CD4-positive, alpha-beta T cell treated with Interleukin-17A for 1 hour (primary cell): ENCODE data around the gene SLC6A17.

Experiments
- DNase-seq: peaks from one replicate; pipeline ENCODE4 v3.0.0-alpha.2; 2020

The SLC6A17 gene

DNA sequence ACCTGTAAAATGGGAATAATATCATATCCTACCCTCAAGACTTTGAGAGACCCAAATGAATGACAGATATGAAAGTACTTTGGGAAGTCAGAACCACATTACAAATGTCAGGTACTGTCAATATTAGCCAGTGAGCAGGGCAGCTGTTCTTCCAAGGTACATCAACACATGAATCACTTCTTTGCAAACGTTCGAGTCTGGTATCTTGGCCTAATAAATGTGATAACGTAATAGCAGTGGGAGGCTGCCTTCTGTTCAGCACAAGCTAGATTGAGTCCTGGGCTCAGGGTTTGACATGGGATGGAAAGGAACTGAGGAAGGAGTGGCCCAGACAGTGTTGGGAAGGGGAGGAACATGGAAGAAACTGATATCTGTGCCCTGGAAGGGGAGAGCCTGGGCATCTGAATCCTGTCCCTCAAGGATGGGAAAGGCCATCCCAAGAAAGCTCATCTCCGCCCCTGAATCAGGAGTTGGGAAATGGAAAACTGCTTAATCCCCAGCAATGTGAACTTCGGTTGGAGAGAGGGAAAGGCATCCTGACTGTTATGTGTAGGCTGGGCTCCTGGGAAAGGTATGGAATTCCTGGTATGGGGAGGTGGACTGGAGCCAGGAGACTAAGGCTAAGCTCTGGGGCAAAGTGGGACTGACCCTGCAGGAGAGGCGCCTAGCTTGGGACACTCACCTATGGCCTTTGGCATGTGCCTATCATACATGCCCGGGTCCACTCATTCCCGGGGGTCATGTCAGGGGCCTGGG lies 74.1 kb downstream of the SLC6A17 start:
- no peak for DNase-seq

DNA sequence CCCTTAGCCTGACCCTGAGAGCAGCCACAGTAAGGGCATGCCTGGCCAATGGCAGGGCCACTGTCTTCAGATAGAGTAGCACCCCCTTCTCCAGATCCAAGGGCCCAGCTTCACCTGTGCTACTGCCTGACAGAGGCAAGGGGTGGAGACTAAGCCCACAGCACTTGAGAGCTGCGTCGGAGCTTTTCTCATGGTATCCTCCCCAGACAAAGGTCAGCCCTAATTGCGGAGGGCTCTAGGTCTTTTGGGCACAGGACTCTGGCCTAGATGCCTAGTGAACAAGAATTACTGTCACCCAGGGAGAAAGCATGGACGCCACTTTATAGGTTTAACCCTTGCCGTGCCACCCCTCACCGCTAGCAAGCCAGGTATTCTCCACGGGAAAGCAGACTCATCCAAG lies 74.9 kb downstream of the SLC6A17 start:
- no peak for DNase-seq

DNA sequence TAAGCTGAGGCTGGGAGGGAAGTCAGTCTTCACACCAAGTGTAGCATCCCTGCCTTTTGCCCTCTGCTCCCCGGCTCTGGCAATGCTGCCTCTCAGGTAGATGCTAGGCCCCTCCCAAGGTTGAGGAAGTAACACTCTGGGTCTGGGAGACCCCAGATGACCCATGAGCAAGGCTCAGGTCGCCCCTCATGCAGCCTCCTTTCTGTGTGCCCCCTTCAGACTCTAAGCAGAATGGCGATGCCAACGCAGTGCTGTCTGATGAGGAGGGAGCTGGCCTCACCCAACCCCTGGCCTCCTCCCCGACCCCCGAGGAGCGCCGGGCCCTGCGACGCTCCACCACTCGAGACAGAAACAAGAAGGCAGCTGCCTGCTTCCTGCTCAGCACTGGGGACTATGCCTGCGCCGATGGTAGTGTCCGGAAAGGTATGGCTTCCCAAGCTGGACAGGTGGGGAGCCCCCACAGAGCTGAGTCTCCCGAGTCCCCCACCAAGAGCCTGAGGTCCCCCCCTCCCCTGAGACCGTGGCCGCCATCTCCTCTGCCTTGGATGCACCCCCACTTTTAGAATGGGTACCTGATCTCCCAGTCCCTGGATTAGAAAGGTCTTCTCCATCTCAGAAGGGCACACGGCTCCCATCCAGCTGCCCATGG lies 75.6 kb downstream of the SLC6A17 start:
- no peak for DNase-seq

DNA sequence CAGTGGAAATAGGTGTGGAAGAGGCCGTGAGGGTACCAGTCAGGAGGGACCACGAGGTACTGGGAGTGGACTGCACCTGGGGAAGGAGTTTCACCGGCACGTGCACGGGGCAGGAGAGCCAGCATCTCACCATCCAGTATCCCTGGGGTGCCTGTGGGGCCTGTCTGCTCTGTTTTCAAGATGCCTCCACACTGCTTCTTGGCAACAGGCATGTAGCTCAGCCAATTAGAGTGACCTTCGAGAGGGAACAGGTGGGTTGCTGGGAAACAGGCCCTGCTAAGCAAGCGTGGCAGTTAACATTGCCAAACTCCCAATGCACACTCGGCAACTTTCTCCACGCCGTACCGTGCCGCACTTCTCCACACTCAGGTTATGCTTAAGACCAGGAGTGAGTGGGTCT lies 77.5 kb downstream of the SLC6A17 start:
- DNase-seq, result no peak

DNA sequence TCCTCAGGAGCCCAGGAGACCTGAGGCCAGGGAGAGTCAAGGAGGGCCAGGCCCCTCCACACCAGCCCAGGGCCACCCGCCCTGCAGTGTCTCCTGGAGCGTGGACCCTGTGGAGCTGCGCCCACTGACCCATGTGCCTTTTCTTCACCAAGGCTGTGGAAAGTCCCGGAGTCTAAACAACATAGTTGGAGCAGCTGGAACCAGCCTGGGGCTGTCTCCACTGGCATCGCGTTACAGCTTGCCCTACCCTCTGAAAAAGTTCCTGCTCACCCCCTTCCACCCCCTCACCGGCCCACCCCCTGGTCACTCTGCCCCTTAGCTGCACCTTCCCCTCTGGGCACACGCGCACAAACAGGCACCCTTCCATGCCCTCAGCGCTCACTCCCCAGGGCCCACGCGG lies 78.1 kb downstream of the SLC6A17 start:
- no peak for DNase-seq

DNA sequence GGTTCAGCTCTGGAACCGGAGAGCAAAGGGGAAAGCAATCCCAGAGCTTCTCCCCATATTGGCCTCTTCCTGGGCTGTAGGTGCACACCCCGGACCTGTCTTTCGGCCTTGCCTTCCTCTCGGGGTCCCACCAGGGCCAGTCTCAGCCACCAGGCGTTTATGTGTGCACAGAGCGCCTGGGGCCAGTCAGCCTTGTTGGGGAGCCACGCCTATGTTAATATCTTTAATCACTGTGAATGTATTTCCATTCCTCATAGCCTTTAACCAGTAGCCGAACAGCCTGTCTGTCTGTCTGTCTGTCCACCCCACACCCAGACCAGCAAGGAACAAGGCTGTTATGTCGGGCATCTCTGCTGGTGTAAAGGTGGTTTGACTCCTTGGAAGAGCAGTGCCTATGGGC lies 78.6 kb downstream of the SLC6A17 start:
- DNase-seq, result no peak

DNA sequence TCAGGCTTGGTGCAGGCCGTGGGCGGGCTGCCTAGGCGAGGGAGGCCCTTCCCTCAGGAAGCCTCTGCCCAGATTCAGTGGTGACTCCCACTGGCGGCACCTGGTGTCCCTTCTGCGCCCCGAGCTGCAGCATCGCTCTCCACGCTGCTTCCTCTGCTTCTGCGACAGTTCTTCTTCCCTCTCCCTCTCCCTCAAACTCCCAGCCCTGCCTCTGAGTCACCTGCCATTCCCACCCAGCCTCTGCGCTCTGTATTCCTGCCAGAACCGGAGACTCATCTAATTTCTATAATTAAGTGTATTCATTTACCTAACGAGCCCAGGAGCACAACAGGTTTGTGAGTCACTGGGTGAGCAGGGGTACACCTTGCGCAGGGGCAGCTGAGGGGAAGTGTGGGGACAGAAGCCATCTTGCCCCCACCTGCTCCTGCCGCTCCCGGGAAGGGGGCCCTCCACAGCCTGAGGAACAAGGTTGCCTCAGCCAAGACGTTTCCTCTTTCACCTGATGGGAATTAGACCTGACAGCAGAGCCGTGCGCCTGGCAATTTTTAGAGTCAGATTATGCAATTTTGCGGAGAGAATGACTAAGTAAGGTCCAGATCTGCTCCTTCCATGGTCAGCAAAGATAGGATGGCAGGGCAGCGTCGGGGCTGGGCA lies 79.2 kb downstream of the SLC6A17 start:
- no peak for DNase-seq

DNA sequence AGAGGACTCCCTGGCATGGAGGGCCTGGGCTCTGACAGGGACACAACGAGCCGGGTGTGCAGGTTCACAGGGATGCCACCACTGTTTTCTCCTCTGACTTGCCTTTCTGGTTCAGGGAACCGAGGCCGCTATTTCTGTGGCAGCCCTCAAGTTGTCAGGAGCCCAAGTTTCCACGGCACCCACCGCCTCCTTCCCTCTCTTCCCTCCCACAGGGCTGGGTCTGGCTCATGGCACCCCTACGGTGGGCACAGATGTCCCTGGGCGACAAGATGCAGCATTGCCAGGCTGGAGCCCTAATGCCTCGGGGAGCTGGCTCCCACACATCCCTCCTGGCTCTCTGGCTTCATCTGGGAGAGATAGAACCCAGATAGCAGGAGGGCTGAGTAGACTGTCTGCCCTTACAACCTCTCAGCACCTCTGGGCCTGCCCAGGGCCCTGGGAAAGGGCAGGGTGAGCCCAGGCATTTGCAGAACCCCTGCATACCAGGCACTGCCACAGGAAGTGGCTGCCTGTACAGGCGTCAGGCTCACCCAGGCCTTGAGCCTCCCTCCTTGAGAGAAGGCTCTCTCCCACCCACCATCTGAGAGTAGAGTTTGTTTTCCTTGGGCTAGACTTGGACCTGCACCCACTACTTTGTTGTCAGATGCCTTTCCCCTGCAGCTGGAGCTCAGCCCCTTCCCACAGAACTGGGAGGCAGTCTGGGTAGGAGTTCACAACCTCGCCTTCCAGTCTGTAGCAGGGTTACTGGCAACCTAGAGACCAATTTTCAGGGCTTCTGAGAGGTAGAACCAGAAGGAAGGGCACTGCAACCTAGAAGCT lies 80.3 kb downstream of the SLC6A17 start:
- DNase-seq, result no peak

DNA sequence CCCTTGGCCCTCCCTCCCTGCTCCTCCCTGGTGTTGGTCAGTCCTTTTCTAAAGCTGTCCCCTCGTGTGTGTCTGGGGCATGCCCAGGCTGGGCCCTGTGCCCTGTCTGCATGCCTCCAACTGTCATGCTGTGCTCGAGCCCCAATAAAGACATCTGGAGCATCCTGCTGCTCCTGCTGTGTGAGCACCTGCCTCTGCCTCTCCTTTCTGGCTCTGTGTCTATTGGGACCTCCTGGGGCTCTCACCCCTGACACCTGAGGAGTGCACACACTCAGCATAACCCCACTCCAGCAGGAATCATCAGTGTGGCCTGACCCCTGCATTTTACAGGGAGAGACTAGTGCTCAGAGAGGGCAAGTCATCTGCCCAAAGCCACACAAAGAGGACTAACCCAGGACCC lies 83.6 kb downstream of the SLC6A17 start:
- no peak for DNase-seq

DNA sequence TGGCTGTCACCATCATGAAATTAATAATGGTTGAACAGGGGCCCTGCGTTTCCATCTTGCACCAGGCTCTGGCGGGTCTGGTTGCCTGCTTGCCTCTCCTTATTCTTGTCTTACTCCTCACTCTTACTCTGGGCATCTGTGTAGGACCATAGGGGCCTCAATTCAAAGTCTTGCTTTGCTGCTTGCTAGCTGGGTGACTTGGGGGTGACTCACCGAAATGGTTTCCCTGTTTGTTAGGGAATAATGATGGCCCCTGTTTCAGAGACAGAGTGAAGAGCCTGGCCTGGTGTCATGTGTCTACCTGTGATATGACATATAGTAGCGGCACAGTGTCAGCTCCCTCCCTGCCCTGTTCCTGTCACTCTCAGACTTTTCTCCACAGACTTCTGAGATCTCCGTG lies 84.4 kb downstream of the SLC6A17 start:
- DNase-seq, result no peak

DNA sequence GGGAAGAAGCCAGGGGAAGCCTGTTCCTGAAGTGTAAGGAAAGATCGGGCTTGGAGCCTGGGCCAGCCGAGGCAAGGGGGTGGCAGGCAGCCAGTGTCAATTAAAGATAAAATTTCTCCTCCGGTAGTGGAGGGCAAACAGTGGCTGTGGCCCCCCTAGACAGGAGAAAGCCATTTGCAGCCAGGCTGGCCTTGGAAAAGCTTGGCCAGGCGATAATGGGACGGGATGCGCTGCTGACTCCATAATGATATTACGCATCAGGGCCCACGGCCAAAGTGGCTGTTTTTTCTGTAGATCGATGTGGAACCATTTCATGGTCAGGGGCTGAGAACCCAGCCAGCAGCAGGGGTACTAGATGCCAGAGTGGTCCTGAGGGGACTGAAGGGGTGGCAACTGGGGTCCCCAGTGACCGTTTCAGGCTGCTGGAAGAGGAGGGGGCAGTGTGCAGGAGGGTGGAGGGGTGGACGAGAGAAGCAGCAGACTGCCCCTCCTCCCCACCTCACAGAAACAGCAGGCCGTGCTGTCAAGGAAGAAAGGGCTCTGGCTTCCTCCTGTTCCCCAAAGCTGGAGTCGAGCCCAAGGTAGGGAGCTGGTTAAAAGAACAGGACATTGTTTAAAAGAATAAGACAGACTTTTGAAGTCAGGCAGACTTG lies 85.0 kb downstream of the SLC6A17 start:
- DNase-seq, result no peak

DNA sequence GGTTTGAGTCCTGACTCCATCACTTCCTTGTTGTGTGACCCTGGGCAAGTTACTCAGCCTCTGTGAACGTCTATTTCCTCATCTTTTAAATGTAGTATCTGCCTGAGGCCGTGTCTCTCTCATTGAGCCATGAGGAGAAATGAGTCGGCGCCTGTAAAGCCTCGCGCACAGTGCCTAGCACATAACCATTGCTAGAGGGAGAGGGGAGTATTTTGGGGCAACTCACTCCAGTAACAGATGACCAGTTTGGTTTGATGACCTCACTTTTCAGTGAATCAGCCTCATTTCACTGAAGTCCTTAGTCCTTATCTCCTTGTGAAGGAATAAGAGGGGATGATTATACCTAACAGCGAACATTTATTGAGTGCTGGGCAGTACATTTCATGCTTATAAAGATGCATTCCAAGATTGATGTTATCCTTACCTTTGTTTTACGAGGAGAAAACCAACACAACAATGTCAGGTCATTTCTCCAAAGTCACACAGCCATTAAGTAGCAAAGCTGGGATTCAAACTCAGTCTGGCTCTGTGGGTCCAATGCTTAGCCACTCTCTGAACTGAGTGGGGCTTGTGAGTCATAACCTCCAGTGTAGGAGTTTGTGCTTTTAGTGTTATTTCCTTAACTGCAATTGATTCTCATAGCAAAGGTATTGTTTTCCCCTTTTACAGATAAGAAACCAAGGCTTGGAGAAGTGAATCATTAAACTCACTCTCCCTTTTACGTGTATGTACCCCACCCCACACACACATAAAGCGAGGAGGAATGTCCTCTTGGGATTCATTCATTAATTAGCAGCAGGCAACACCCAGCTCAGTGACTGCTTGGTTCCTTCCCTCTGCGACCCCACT lies 85.8 kb downstream of the SLC6A17 start:
- no peak for DNase-seq

DNA sequence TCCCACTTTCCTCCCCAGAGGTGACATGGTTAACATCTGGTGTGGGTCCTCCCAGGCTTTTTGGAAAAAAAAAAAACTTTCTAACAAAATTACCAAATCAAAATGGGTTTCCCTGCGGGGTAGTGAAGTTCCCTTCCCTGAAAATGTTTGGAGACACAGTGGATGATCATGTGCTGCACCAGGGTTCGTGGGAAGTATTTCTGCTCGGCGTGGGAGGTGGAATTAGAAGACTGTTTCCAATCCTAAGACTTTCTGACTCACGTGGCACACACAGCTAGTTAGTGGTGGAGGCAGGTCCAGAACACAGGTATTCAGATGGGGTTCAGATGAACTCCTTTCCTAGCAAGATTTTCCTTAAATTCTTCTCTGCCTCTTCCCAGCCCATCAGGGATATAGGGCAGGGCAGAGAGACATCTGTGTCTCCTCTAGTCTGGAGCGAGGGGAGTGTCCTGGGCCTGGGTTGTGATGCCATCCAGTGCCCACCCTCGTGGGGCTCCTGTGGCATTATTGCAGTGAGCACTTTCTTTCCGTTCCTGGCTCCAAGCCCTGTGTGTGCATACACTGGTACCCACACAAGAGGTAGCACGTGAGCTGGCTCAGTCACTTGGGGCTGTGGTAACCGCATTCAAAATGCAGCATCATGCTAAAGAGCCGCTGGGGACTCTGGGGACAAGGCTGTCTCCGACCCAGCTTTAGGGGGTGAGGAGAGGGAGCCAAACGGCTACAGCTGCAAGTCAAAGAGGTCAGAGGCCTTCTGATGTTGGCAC lies 87.3 kb downstream of the SLC6A17 start:
- no peak for DNase-seq

DNA sequence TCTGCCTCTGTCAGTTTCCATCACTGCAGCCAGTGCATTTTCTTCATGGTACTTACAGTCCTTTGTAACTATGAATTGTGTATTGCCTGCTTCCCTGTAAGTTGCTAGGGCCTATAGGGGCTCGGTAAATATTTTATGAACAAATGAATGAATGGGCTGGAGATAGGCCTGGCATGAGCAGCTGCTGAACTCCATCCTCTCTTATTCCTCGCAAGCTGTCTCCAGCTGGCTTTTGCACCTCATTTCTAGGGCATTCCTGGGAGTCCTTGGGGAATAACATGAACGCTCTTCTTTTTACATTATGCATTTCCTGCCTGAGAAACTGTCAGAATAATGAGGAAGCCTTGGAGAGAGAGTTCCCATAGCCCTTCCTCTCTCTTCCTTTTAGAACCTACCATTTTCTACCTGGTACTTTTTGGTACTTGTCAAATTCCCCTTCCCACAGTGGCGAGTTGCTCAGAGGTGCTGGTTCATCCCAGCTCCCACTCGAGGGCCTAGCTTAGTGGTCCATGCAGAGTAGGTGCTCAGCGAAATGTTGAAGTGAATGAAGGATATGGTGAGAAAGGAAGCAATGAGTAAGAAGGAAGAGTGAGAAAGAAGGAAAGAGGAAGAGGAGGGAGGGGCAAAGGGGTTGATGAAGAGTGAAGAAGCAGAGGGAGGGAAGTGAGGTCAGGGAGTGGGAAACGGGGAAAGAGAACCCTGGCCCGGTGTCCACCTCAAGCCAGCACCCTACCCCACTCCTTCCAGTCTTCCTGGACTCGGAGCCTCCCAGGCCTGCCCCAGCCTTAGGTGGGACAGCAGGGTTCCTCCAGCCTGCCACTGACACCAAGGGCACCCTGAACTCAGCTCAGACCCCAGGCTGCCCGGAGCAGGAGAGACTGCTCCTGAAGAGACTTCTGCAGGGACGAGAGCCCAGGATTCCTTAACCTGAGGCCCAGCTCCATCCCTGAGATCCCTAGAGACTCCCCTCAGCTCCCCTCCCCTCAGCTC lies 89.4 kb downstream of the SLC6A17 start:
- no peak for DNase-seq

DNA sequence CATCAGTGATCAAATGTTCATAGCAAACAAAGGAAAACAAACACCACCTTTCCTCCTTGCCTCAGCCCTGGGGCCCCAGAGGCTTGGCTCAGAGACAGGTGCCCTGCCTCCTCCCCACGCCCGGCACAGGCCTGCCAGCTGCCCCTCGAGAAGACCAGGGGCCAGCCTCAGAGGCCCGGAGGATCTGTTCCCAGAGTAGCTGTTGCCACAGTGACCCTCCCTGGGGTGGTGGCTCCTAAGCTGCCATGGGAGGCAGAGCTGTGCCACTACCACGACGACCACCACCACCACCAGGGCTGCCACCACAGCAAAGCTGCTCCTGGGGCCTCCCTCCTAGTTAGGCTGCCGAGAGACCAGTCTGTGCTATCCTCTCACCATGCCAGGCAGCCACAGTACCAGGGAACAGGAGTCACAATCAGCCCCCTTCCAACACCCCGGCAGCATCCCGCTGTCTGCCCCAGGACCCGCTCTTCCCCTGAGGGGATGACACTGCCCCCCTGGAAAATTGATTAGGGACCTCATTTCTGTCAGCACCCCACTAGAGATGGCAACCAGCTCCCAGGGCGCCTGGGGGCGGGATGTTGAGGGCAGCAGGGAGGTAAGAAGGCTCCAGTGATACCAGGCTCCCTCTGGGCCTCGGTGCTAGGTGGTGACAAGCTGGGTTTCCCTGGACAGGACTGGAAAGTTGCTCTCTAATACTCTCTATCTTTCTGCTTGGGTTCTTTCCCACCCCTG lies 90.3 kb downstream of the SLC6A17 start:
- no peak for DNase-seq

DNA sequence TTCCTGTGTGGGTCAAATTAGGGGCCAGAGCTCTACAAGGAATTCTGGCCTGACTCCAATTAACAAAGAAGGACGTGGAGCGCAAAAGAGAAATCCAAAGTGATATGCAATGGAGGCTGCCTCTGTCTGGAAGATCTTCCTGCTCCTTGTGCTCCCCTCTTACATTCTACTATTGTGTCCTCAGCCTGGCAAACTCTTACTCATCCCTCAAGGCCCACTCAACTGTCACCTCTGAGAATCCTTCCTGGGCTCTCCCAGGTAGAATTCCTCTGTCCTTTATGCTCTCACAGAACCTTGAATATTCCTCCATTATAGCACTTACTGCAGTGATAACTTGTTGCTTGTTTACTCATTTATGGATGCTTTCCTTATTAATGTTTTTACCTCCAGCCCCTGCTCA lies 91.2 kb downstream of the SLC6A17 start:
- DNase-seq, result no peak

DNA sequence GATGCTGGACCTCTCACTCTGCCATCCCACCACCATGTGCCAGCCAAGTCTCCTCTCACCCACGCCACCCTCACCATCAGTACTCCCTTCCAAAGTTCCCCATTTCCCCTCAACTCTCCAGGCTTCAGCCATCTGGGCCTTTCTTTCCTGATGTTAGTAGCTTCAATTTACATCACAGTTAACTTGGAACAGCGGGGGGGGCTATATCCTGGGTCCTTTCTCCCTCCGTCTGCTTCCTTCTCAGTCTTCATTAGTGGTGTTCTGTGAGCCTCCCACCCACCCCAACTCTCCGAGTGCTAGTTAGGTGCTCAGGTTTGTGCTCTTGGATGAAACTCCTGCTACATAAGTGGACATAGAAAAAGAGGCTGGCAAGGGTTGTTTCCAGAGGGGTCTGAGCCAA lies 91.8 kb downstream of the SLC6A17 start:
- no peak for DNase-seq

DNA sequence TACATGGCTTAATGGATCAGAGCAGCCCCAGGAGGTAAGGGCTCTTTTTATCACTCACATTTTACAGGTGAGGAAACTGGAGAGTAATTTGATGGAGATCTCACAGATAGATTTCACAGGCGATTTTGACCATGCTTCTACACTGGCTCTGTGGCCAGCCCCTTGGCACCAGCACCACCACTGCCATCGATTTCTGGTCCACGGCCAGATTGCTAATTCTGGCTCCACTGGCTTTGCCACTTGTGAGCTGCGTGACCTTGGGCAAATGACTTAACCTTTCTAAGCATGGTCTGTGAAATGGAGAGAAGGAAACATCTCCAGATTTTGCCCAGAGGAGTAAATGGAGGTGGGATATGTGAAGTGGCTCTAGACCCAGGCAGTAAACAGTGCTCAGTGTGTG lies 92.4 kb downstream of the SLC6A17 start:
- DNase-seq, result no peak

DNA sequence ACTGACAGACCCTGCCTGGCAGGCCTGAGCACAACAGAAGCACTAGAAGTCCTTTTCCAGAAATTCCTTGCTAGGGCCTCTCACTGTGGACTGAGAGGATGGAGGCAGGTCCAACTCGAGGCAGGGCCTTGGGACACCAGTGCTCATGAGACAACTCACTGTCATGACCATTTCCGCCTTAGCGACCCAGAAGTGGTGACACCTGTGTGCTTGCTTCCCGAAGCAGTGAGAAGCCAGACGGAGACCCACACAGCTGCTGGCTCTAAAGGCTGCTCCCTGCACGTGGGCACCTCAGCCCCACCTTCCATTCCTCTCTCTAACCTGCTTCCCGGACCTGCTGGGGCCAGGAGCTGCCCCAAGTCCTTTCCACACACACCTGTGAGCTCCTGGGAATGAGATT lies 92.9 kb downstream of the SLC6A17 start:
- no peak for DNase-seq
